Glutamatergic neuron (in vitro differentiated cells): ENCODE data around the gene NPY1R. TPM values are rescaled to one million over a fixed set of nuclear protein-coding genes. Genes with fewer than 3 reads are reported as not detected.

Experiments
- DNase-seq: peaks from one replicate; pipeline ENCODE4 v3.0.0; 2022
- H3K27ac Mint-ChIP-seq: one replicate; pipeline ENCODE4 v1.8.0; 2020; ENCODE audit warnings: mild to moderate bottlenecking, mixed read lengths, inconsistent platforms; ENCODE audit not compliant: unreplicated experiment
- H3K27me3 Mint-ChIP-seq: one replicate; pipeline ENCODE4 v1.8.0; 2020; ENCODE audit warnings: mild to moderate bottlenecking, moderate library complexity, mixed read lengths, inconsistent platforms; ENCODE audit not compliant: unreplicated experiment
- H3K36me3 Mint-ChIP-seq: one replicate; pipeline ENCODE4 v1.8.0; 2020; ENCODE audit warnings: mild to moderate bottlenecking, mixed read lengths, inconsistent platforms; ENCODE audit not compliant: unreplicated experiment
- H3K4me1 Mint-ChIP-seq: one replicate; pipeline ENCODE4 v1.8.0; 2020; ENCODE audit warnings: mild to moderate bottlenecking, low read depth, mixed read lengths, inconsistent platforms; ENCODE audit not compliant: unreplicated experiment
- H3K4me3 Mint-ChIP-seq: one replicate; pipeline ENCODE4 v1.8.0; 2020; ENCODE audit warnings: mild to moderate bottlenecking, mixed read lengths, inconsistent platforms; ENCODE audit not compliant: unreplicated experiment
- H3K9me3 Mint-ChIP-seq: one replicate; pipeline ENCODE4 v1.8.0; 2020; ENCODE audit warnings: mild to moderate bottlenecking, moderate library complexity, mixed read lengths, inconsistent platforms; ENCODE audit not compliant: unreplicated experiment
- long read RNA-seq: library from polyadenylated mRNA; unstranded; transcript quantifications from one replicate; pipeline ENCODE4 v2.0.0, GENCODE V29; 2020; ENCODE audit not compliant: unreplicated experiment
- total RNA-seq: library from RNA; stranded (reverse); fragmentation: NEBNext Ultra II Directional; extraction: Animal tissue kit (Norgen Biotek cat#: 25700); gene quantifications from one replicate; pipeline ENCODE4 v1.2.1, GENCODE V29; 2021; ENCODE audit not compliant: unreplicated experiment
- TF ChIP-seq, protein P1 (sequence below): fragments of 200-600 bp; sonication (generic); IDR thresholded peaks from one replicate; pipeline ENCODE4 v1.5.0; 2021; ENCODE audit not compliant: partially characterized antibody, unreplicated experiment

Gene NPY1R
- 0.54 TPM for total RNA-seq
- long read RNA-seq: 0 reads

DNA sequence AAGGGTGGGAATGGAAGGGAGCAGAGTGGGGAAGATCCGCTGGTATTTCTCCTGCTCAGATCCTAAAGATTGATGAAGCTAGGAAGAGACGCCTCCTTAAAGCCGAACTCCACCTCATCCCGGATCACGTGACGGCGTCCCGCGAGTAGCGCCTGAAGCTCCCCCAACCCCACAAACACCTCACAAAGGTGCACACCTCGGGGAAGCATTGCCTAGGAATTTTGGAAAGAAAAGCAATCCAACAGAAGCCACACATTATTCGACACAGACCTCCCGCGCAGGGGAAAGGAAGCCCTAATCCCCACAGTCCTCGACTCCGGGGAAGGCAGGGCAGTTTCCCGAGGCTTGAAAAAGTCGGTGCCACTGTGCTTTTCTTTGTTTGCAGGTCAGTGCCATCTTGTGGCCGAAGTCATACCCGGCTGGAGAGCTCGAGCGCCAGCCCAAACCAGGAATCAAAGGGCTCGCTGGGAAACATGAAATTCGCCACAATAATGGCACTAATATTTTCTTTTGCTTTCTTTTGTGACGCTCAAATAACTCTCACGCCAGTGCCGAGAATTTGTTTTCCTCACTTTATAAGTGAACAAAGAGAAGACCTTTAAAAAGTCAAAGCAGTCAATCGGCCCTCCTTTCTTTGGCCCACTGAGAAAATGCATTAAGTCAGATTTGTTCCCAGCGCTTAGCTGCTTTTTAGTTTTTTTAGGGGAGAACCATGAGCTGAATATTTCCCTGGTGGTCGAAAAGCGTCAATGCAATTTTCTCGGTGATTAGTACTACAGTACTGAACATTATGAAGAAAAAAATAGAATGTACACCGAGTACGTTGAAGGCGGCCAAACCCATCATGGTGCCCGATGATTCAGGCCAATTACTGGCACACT is at the start of gene NPY1R:
Gene NPY1R (minus strand): TSS at position 71 of the 881 bp plus-strand sequence. CDS start 6,042 bp downstream, outside the sequence.
- Mint-ChIP-seq H3K9me3 (no peaks in the 10 kb centered on the region), H3K27ac (no peak within 1 kb of the TSS), H3K27me3 (peaks cover 4% of the 10 kb centered on the region), H3K4me3 (peak within 1 kb of the TSS; percentile 96), H3K4me1 (no peaks in the 10 kb centered on the region), H3K36me3 (no peaks in the 10 kb centered on the region)
- TF ChIP-seq, protein P1, sequence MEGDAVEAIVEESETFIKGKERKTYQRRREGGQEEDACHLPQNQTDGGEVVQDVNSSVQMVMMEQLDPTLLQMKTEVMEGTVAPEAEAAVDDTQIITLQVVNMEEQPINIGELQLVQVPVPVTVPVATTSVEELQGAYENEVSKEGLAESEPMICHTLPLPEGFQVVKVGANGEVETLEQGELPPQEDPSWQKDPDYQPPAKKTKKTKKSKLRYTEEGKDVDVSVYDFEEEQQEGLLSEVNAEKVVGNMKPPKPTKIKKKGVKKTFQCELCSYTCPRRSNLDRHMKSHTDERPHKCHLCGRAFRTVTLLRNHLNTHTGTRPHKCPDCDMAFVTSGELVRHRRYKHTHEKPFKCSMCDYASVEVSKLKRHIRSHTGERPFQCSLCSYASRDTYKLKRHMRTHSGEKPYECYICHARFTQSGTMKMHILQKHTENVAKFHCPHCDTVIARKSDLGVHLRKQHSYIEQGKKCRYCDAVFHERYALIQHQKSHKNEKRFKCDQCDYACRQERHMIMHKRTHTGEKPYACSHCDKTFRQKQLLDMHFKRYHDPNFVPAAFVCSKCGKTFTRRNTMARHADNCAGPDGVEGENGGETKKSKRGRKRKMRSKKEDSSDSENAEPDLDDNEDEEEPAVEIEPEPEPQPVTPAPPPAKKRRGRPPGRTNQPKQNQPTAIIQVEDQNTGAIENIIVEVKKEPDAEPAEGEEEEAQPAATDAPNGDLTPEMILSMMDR: peak; percentile 76
- peak; percentile 74 for DNase-seq

DNA sequence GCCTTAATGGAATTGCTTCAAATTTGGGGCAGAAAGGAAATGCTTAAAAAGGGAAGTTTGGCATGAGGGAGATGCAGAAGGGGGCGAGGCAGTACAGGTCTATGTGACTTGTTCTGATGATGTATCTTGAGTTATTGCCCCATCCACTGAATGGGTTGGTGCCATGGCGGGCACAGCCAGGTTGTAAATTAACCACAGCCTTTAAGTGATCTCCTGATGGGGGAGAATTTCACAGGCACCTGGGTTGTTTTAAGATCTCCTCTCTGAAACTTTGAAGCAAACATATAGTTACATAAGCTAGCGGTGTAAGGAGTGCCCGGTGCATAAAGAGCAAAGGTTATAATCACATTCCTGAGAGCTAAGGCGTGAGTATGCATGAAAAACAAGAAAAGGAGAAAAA is 48.3 kb upstream of the NPY1R start:
- no peaks in the 10 kb centered on the region for H3K27me3 Mint-ChIP-seq
- no peaks in the 10 kb centered on the region for H3K36me3 Mint-ChIP-seq
- no peak overlapping the region for H3K27ac Mint-ChIP-seq
- H3K4me3 Mint-ChIP-seq: no peak overlapping the region
- DNase-seq: no peak
- TF ChIP-seq, protein P1: no peak
- H3K4me1 Mint-ChIP-seq: no peaks in the 10 kb centered on the region
- H3K9me3 Mint-ChIP-seq: no peaks in the 10 kb centered on the region

DNA sequence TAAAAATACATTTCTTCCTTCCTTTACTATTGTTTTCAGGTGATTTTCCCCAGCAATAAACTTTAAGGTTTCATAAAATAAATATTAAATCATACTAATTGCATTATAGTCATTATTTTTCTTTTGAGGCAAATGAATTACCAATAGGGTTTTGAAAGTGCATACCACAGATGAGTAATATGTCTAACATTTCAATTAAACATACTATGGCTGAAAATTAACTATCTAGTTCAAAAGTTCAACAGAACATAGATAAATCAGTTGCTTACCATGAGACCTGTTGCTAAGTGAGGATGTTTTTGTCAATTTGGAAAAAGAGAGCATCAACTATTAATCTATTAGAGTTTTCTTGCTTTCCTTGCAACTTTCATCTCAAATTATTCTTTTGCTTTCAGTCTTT is 46.3 kb upstream of the NPY1R start:
- Mint-ChIP-seq H3K36me3 (no peaks in the 10 kb centered on the region), H3K4me3 (no peak overlapping the region), H3K9me3 (no peaks in the 10 kb centered on the region), H3K27ac (no peak overlapping the region), H3K27me3 (no peaks in the 10 kb centered on the region), H3K4me1 (no peaks in the 10 kb centered on the region)
- TF ChIP-seq, protein P1: no peak
- DNase-seq: no peak

DNA sequence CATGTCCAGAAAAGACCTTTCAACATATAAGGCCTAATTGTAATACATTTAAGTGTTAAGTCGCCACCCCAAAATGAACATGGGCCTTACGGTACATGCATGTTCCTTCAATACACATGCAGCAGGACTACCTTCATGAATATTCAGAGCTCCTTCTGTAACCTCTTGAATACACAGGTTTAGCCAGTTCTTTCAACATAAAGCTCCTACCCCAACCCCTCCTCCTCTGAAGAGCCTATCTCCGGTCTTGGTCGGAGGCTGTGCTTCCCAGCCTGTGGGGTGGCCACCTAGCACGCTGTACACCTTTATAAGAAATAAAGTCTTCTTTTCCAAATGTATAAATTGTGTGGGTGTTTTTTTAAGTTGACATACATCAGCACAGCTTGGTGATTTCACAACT is 39.6 kb upstream of the NPY1R start:
- no peak for DNase-seq
- no peak overlapping the region for H3K4me3 Mint-ChIP-seq
- no peaks in the 10 kb centered on the region for H3K4me1 Mint-ChIP-seq
- peaks cover 2% of the 10 kb centered on the region for H3K27me3 Mint-ChIP-seq
- no peak overlapping the region for H3K27ac Mint-ChIP-seq
- no peaks in the 10 kb centered on the region for H3K36me3 Mint-ChIP-seq
- H3K9me3 Mint-ChIP-seq: no peaks in the 10 kb centered on the region
- TF ChIP-seq, protein P1: no peak

DNA sequence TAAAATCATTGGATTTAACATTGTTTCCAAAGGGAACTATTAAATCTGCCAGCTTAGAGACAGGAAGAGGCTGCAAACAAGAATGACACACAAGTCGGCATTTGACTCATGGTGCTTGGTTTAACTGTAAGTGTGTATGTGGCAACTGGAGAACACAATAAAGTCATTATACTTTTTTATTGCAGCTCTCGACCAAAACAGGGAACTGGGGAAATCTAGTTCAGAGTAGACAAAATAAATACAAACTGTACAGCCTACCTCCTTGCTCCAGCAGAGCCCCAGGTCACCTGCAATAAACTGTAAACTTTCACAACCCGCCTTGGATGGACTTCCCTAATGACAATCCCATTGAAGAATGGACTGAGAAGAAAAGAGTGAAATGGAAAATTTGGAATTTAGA is 35.3 kb upstream of the NPY1R start:
- Mint-ChIP-seq H3K27ac (no peak overlapping the region), H3K36me3 (no peaks in the 10 kb centered on the region), H3K4me3 (no peak overlapping the region), H3K27me3 (peaks cover 2% of the 10 kb centered on the region), H3K9me3 (no peaks in the 10 kb centered on the region), H3K4me1 (no peaks in the 10 kb centered on the region)
- no peak for DNase-seq
- TF ChIP-seq, protein P1: no peak
